Breast epithelium (tissue), 4 donors: ENCODE results near the gene SMARCA4. TPM values are rescaled to one million over a fixed set of nuclear protein-coding genes. Genes with fewer than 3 reads are reported as not detected.

Source experiments
- DNase-seq, 2 donors: peaks; one replicate each; pipeline ENCODE4 v3.0.0-alpha.2; 2019; ENCODE audit warnings: low spot score in 2 of 2
- H3K27ac ChIP-seq, 2 donors: fragments of 200-600 bp; sonication (generic) in 1 of 2; one replicate each; pipeline ENCODE4 v1.5.1; 2016 to 2019; ENCODE audit warnings: mild to moderate bottlenecking in 1 of 2
- H3K27me3 ChIP-seq, 2 donors: fragments of 200-600 bp; sonication (generic) in 1 of 2; one replicate each; pipeline versions ENCODE4 v1.5.1 to v1.6.0; 2017 to 2019; ENCODE audit warnings: control low read depth in 1 of 2, mild to moderate bottlenecking in 1 of 2
- H3K36me3 ChIP-seq: fragments of 200-600 bp; one replicate; pipeline ENCODE4 v1.5.1; 2019
- H3K4me1 ChIP-seq, 2 donors: fragments of 200-600 bp; sonication (generic); one replicate each; pipeline ENCODE4 v1.5.1; 2016 to 2019; ENCODE audit warnings: control low read depth in 1 of 2
- H3K4me3 ChIP-seq, 3 donors: fragments of 200-600 bp; sonication (generic); 1 replicate in 2 of 3; 2 replicates in 1 of 3; pipeline ENCODE4 v1.5.1; 2016 to 2019; ENCODE audit warnings: mild to moderate bottlenecking in 3 of 3, moderate library complexity in 2 of 3
- H3K9me3 ChIP-seq, 2 donors: fragments of 200-600 bp; sonication (generic) in 1 of 2; one replicate each; pipeline ENCODE4 v1.5.1; 2016 to 2019; ENCODE audit warnings: control low read depth in 1 of 2
- CTCF ChIP-seq, 3 donors: fragments of 450-650 bp; IDR thresholded peaks; one replicate each; pipeline ENCODE4 v1.5.1; 2016 to 2017; ENCODE audit warnings: antibody characterized with exemption in 3 of 3, mild to moderate bottlenecking in 3 of 3, moderate library complexity in 3 of 3
- POLR2A ChIP-seq: fragments of 450-650 bp; IDR thresholded peaks from one replicate; pipeline ENCODE4 v1.6.1; 2016; ENCODE audit warnings: antibody characterized with exemption, mild to moderate bottlenecking, moderate library complexity
- POLR2AphosphoS5 ChIP-seq, 3 donors: sonication (generic); formaldehyde crosslinking; IDR thresholded peaks; one replicate each; pipeline ENCODE4 v1.6.1; 2017; ENCODE audit warnings: antibody characterized with exemption in 3 of 3
- intact Hi-C: fragments of 100-400 bp; cut with DNase I; formaldehyde crosslinking; loops from one replicate; pipeline ENCODE4 v1.15.1; 2023; ENCODE audit warnings: low total_unique reads
- total RNA-seq, 3 donors: library from RNA; depleted of rRNA; stranded (reverse); fragments of >200 nt; gene quantifications; one replicate each; pipeline ENCODE4 v1.1.0, GENCODE V29; 2016

The SMARCA4 gene
- total RNA-seq, 3 donors from 2014 or later = 36.8 to 78.3 (median 72.4) TPM

DNA sequence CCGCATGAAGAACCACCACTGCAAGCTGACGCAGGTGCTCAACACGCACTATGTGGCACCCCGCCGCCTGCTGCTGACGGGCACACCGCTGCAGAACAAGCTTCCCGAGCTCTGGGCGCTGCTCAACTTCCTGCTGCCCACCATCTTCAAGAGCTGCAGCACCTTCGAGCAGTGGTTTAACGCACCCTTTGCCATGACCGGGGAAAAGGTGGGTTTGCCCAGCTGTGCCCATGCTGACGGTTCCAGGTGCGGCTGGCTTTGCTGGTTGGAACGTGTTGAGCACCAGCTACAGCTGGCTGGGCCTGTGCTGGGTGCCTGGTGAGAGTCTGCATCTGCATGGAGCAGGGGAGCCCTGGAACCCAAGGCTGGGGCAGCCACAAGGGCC lies 60.9 kb downstream of the SMARCA4 start:
- no peaks in the 10 kb centered on the region for H3K27me3 ChIP-seq
- peak overlapping the region in 1 of 2 donors; percentile 90 for H3K27ac ChIP-seq
- H3K4me1 ChIP-seq = peaks cover 0 to 13% of the 10 kb centered on the region in 2 donors
- no peak overlapping the region for H3K4me3 ChIP-seq
- intact Hi-C loops = no loop called here
- no peak for DNase-seq
- TF ChIP-seq POLR2A (no peak), POLR2AphosphoS5 (IDR thresholded peaks at IDR 0.05) (no peak), CTCF (IDR thresholded peaks at IDR 0.05) (no peak)
- no peaks in the 10 kb centered on the region for H3K9me3 ChIP-seq
- H3K36me3 ChIP-seq = no peaks in the 10 kb centered on the region

- H3K9me3 ChIP-seq = no peaks in the 10 kb centered on the region
- peaks cover 0 to 13% of the 10 kb centered on the region in 2 donors for H3K4me1 ChIP-seq
- H3K4me3 ChIP-seq = no peak overlapping the region
- DNase-seq = no peak
- H3K36me3 ChIP-seq = no peaks in the 10 kb centered on the region
- intact Hi-C loops = no loop called here
- H3K27ac ChIP-seq = no peak overlapping the region
- TF ChIP-seq CTCF (IDR thresholded peaks at IDR 0.05) (no peak), POLR2AphosphoS5 (IDR thresholded peaks at IDR 0.05) (no peak), POLR2A (no peak)
- no peaks in the 10 kb centered on the region for H3K27me3 ChIP-seq
Observed at GRCh38 chr19:11023016-11023415, 62.2 kb downstream of the SMARCA4 start.

- H3K36me3 ChIP-seq = no peaks in the 10 kb centered on the region
- no peak overlapping the region for H3K27ac ChIP-seq
- intact Hi-C loops = no loop called here
- H3K4me1 ChIP-seq = peaks cover 0 to 9% of the 10 kb centered on the region in 2 donors
- H3K9me3 ChIP-seq = no peaks in the 10 kb centered on the region
- H3K27me3 ChIP-seq = no peaks in the 10 kb centered on the region
- DNase-seq = no peak
- no peak for TF ChIP-seq POLR2A
- TF ChIP-seq POLR2AphosphoS5 (IDR thresholded peaks at IDR 0.05) = no peak
- TF ChIP-seq CTCF (IDR thresholded peaks at IDR 0.05) = no peak
- no peak overlapping the region for H3K4me3 ChIP-seq
Observed at GRCh38 chr19:11023710-11024109, 62.9 kb downstream of the SMARCA4 start.

DNA sequence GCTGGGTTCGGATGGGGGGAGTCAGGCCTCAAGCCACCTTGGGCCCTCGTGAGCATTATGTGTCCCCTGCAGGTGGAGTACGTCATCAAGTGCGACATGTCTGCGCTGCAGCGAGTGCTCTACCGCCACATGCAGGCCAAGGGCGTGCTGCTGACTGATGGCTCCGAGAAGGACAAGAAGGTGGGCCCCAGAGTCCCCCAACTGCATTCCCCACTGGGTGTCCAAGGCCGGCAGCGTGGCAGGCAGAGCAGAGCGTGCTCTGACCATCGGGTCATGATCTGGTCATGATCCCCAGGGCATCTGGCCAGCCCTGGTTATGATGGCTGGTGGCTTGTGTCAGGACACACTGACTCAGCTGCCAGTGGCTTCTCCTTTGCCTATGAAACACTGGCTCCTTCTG lies 63.4 kb downstream of the SMARCA4 start:
- peaks cover 0 to 6% of the 10 kb centered on the region in 2 donors for H3K4me1 ChIP-seq
- intact Hi-C loops = no loop called here
- H3K36me3 ChIP-seq = no peaks in the 10 kb centered on the region
- H3K27ac ChIP-seq = peak overlapping the region in 1 of 2 donors; percentile 71
- H3K4me3 ChIP-seq = no peak overlapping the region
- no peak for TF ChIP-seq POLR2AphosphoS5 (IDR thresholded peaks at IDR 0.05)
- TF ChIP-seq CTCF (IDR thresholded peaks at IDR 0.05) = no peak
- no peak for TF ChIP-seq POLR2A
- no peaks in the 10 kb centered on the region for H3K9me3 ChIP-seq
- H3K27me3 ChIP-seq = no peaks in the 10 kb centered on the region
- no peak for DNase-seq

GRCh38 chr19:11025006-11025405 lies 64.2 kb downstream of the SMARCA4 start:
- Histone ChIP-seq H3K27me3 (no peaks in the 10 kb centered on the region), H3K27ac (peak overlapping the region in 1 of 2 donors; percentile 71), H3K4me3 (no peak overlapping the region), H3K4me1 (no peaks in the 10 kb centered on the region), H3K36me3 (no peaks in the 10 kb centered on the region), H3K9me3 (no peaks in the 10 kb centered on the region)
- TF ChIP-seq POLR2AphosphoS5 (IDR thresholded peaks at IDR 0.05) = no peak
- no peak for TF ChIP-seq CTCF (IDR thresholded peaks at IDR 0.05)
- no peak for TF ChIP-seq POLR2A
- intact Hi-C loops = no loop called here
- DNase-seq = no peak
